Smooth muscle cell (in vitro differentiated cells): Measurements from ENCODE around the gene SKIL. TPM values are rescaled to one million over a fixed set of nuclear protein-coding genes. Genes with fewer than 3 reads are reported as not detected.

Experiments
- DNase-seq: peaks from one replicate; lab custom pipeline; 2025; ENCODE audit not compliant: unreplicated experiment; lab: John Stamatoyannopoulos, UW
- H2AFZ ChIP-seq: fragments of 200-600 bp; sonication (generic); 2 replicates; pipeline ENCODE4 v1.6.0; 2016; ENCODE audit warnings: antibody characterized with exemption, low read depth, mild to moderate bottlenecking
- H3F3A ChIP-seq: fragments of 200-600 bp; sonication (generic); 2 replicates; pipeline ENCODE4 v1.6.0; 2017; ENCODE audit warnings: antibody characterized with exemption, low read depth
- H3K27ac ChIP-seq: fragments of 200-600 bp; sonication (generic); 2 replicates; pipeline ENCODE4 v1.5.1; 2016; ENCODE audit warnings: low read depth, mild to moderate bottlenecking
- H3K27me3 ChIP-seq: fragments of 200-600 bp; sonication (generic); 2 replicates; pipeline ENCODE4 v1.6.1; 2016; ENCODE audit warnings: low read depth, mild to moderate bottlenecking
- H3K36me3 ChIP-seq: fragments of 200-600 bp; sonication (generic); 2 replicates; pipeline ENCODE4 v1.5.1; 2016; ENCODE audit warnings: low read depth
- H3K4me1 ChIP-seq: fragments of 200-600 bp; sonication (generic); 2 replicates; pipeline ENCODE4 v1.5.1; 2016; ENCODE audit warnings: low read depth
- H3K4me2 ChIP-seq: fragments of 200-600 bp; sonication (generic); 2 replicates; pipeline ENCODE4 v1.6.0; 2016; ENCODE audit warnings: mild to moderate bottlenecking
- H3K4me3 ChIP-seq: fragments of 200-600 bp; sonication (generic); 2 replicates; pipeline ENCODE4 v1.5.1; 2016; ENCODE audit warnings: mild to moderate bottlenecking
- H3K79me2 ChIP-seq: fragments of 200-600 bp; sonication (generic); 2 replicates; pipeline ENCODE4 v1.6.0; 2016; ENCODE audit warnings: low read depth, mild to moderate bottlenecking
- H3K9ac ChIP-seq: fragments of 200-600 bp; sonication (generic); 2 replicates; pipeline ENCODE4 v1.6.0; 2016; ENCODE audit warnings: low read depth
- H3K9me3 ChIP-seq: fragments of 200-600 bp; sonication (generic); replicated peaks from 2 replicates; pipeline ENCODE4 v1.5.1; 2016; ENCODE audit warnings: low read depth
- H4K20me1 ChIP-seq: fragments of 200-600 bp; sonication (generic); 2 replicates; pipeline ENCODE4 v1.6.0; 2016; ENCODE audit warnings: low read depth
- WGBS: methylation state at CpG from one replicate; pipeline ENCODE4 v1.1.7; 2016; ENCODE audit warnings: low lambda C conversion rate; 5-methylcytosine and 5-hydroxymethylcytosine counted together
- polyA plus RNA-seq: library from polyadenylated mRNA; unstranded; fragments of >200 nt; fragmentation: Nextera tagmentation; extraction: Ambion mirVana; gene quantifications from 2 replicates; pipeline ENCODE4 v1.2.1, GENCODE V29; 2016
- total RNA-seq: library from RNA; depleted of rRNA; stranded (reverse); fragments of >200 nt; gene quantifications from 2 replicates; pipeline ENCODE4 v1.2.3, GENCODE V29; 2014
- TF ChIP-seq, protein P1 (sequence below): fragments of 200-600 bp; sonication (generic); IDR thresholded peaks from 2 replicates; pipeline ENCODE4 v1.5.1; 2017; ENCODE audit warnings: borderline replicate concordance, mild to moderate bottlenecking, antibody characterized with exemption; ENCODE audit not compliant: insufficient read depth, poor library complexity, severe bottlenecking

SKIL gene
- total and polyA plus RNA-seq, 2 experiments from 2014 or later, result 22.0 to 167 TPM

DNA sequence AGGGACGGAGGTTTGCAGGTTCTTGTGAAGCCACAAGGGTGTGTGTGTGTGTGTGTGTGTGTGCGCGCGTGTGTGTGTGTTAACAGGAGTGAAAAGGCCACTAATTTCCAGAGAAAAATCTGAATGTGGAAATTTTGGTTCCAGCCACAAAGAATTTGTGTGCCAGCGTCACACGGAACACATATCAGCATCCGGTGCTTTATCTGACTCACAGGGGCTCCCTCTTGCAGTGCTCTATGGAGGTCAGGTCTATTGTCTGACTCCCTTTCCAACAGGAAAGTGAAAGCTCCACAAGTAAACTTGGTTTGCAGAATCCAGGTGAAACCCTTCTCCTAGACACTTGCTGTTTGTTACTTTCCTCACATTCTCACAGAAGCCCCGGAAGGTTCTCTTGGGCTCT lies 67.4 kb downstream of the SKIL start:
- no peaks in the 10 kb centered on the region for H3K36me3 ChIP-seq
- no peaks in the 10 kb centered on the region for H3K9me3 ChIP-seq
- H3K4me3 ChIP-seq, result no peak overlapping the region
- H2AFZ ChIP-seq, result no peak overlapping the region
- H3K27ac ChIP-seq, result no peak overlapping the region
- peaks cover 2% of the 10 kb centered on the region for H3K27me3 ChIP-seq
- DNase-seq, result no peak
- TF ChIP-seq, protein P1, sequence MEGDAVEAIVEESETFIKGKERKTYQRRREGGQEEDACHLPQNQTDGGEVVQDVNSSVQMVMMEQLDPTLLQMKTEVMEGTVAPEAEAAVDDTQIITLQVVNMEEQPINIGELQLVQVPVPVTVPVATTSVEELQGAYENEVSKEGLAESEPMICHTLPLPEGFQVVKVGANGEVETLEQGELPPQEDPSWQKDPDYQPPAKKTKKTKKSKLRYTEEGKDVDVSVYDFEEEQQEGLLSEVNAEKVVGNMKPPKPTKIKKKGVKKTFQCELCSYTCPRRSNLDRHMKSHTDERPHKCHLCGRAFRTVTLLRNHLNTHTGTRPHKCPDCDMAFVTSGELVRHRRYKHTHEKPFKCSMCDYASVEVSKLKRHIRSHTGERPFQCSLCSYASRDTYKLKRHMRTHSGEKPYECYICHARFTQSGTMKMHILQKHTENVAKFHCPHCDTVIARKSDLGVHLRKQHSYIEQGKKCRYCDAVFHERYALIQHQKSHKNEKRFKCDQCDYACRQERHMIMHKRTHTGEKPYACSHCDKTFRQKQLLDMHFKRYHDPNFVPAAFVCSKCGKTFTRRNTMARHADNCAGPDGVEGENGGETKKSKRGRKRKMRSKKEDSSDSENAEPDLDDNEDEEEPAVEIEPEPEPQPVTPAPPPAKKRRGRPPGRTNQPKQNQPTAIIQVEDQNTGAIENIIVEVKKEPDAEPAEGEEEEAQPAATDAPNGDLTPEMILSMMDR, result no peak
- H3K4me2 ChIP-seq, result no peak overlapping the region
- H4K20me1 ChIP-seq, result no peaks in the 10 kb centered on the region
- peaks cover 13% of the 10 kb centered on the region for H3K4me1 ChIP-seq
- H3F3A ChIP-seq, result peaks cover 9% of the 10 kb centered on the region
- no peak overlapping the region for H3K9ac ChIP-seq
- WGBS, result 89% methylated on average over 8 of the region's 8 CpGs
- no peaks in the 10 kb centered on the region for H3K79me2 ChIP-seq

- no peak overlapping the region for H3K9ac ChIP-seq
- 85% methylated on average over 11 of the region's 11 CpGs for WGBS
- no peak overlapping the region for H3K4me2 ChIP-seq
- no peaks in the 10 kb centered on the region for H4K20me1 ChIP-seq
- TF ChIP-seq, protein P1, result no peak
- peaks cover 2% of the 10 kb centered on the region for H3F3A ChIP-seq
- H3K36me3 ChIP-seq, result no peaks in the 10 kb centered on the region
- H3K9me3 ChIP-seq, result no peaks in the 10 kb centered on the region
- H3K79me2 ChIP-seq, result no peaks in the 10 kb centered on the region
- DNase-seq, result no peak
- no peak overlapping the region for H3K27ac ChIP-seq
- H2AFZ ChIP-seq, result no peak overlapping the region
- no peaks in the 10 kb centered on the region for H3K27me3 ChIP-seq
- no peak overlapping the region for H3K4me3 ChIP-seq
- peaks cover 15% of the 10 kb centered on the region for H3K4me1 ChIP-seq
Observed at GRCh38 chr3:170425491-170426239, 68.2 kb downstream of the SKIL start.

GRCh38 chr3:170426240-170426797 lies 68.8 kb downstream of the SKIL start:
- no peaks in the 10 kb centered on the region for H4K20me1 ChIP-seq

More at GRCh38 chr3:170426240-170426797, 68.8 kb downstream of the SKIL start:
- Histone ChIP-seq H3K9me3 (no peaks in the 10 kb centered on the region), H3K4me2 (no peak overlapping the region), H3K9ac (no peak overlapping the region), H3K4me1 (peaks cover 15% of the 10 kb centered on the region), H3F3A (no peaks in the 10 kb centered on the region), H3K4me3 (no peak overlapping the region), H3K36me3 (no peaks in the 10 kb centered on the region), H3K27me3 (no peaks in the 10 kb centered on the region), H3K27ac (no peak overlapping the region), H3K79me2 (no peaks in the 10 kb centered on the region), H2AFZ (no peak overlapping the region)
- DNase-seq, result no peak
- TF ChIP-seq, protein P1, result no peak
- 56% methylated on average over 2 of the region's 2 CpGs for WGBS
